Lower lobe of right lung (tissue), 2 donors: ENCODE data around the gene MAB21L4. TPM values are rescaled to one million over a fixed set of nuclear protein-coding genes. Genes with fewer than 3 reads are reported as not detected.

ENCODE experiments used
- ATAC-seq, 2 donors: fragments of 200-7000 bp; cut with Tn5 transposase; one replicate each; pipeline ENCODE4 v1.9.1; 2020 to 2022; ENCODE audit warnings: mild to moderate bottlenecking in 2 of 2, moderate library complexity in 2 of 2
- DNase-seq: peaks from one replicate; pipeline ENCODE4 v3.0.0-alpha.2; 2020
- H3K27ac ChIP-seq: fragments of 200-600 bp; one replicate; pipeline ENCODE4 v1.8.0; 2022
- H3K27me3 ChIP-seq: fragments of 200-600 bp; one replicate; pipeline ENCODE4 v1.8.0; 2022; ENCODE audit warnings: low read depth
- H3K36me3 ChIP-seq: fragments of 200-600 bp; one replicate; pipeline ENCODE4 v1.8.0; 2022; ENCODE audit warnings: mild to moderate bottlenecking
- H3K4me1 ChIP-seq: fragments of 200-600 bp; one replicate; pipeline ENCODE4 v1.8.0; 2022
- H3K4me3 ChIP-seq: fragments of 200-600 bp; one replicate; pipeline ENCODE4 v1.8.0; 2022; ENCODE audit warnings: mild to moderate bottlenecking
- H3K9me3 ChIP-seq: fragments of 200-600 bp; one replicate; pipeline ENCODE4 v1.8.0; 2022
- CTCF ChIP-seq: fragments of 200-600 bp; IDR thresholded peaks from one replicate; pipeline ENCODE4 v1.8.0; 2022; ENCODE audit warnings: antibody characterized with exemption, mild to moderate bottlenecking
- intact Hi-C: fragments of 100-400 bp; cut with DNase I; formaldehyde crosslinking; loops from one replicate; pipeline ENCODE4 v1.11.0; 2022
- total RNA-seq: library from RNA; stranded (reverse); fragmentation: NEBNext Ultra II Directional; extraction: Animal tissue kit (Norgen Biotek cat#: 25700); gene quantifications from one replicate; pipeline ENCODE4 v1.2.1, GENCODE V29; 2021
- donor health status: DM: no; HTN: yes; CAD: no; lungs with severe emphysema.

MAB21L4 gene
- total RNA-seq, 1 donor from 2014 or later = 17.0 TPM

DNA sequence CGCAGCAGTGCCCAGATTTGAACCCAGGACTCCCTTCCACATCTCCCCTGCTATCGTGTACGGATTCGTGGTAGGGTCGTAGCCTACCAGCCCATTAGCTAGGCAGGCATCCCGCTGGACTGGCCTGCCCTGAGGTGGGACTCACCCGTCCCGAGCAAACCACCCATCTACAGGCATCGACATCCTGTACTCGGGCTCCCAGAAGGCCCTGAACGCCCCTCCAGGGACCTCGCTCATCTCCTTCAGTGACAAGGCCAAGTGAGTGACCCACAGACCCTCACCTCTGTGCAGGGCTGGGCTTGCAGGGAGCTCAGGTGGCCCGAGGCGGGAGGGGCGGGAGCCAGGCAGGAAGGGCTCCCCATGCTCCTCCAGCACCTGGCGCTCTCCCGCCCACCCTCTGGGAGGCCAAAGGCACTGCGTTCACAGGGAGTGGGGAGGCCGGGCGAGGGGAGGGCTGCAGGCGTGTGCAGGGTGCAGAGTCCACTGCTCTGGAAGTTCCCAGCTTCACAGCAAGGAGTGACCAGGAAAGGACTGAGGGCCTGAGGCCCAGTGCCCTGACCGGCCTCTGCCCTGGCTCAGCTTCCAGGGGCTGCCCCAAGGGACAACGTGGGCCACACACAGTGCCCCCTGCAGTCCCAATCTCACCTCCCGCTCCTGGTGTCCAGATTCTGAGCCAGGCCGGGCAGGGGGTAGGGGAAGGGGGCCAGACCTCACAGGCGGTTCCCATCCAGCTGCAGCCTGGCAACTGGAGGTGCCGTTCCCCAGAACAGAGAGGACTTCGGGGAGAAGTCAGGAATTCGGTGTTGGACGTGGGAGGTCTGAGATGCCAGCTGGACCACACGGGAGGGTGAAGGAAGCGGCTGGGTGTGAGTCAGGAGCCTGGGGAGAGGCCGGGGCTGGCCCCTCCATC, 21.9 kb downstream of the MAB21L4 start:
- intact Hi-C loops = no loop called here
- Histone ChIP-seq H3K27me3 (no peaks in the 10 kb centered on the region), H3K27ac (no peak overlapping the region), H3K4me1 (no peaks in the 10 kb centered on the region), H3K4me3 (no peak overlapping the region), H3K9me3 (no peaks in the 10 kb centered on the region), H3K36me3 (no peaks in the 10 kb centered on the region)
- DNase-seq (peak; percentile 35), ATAC-seq (no peak)
- no peak for TF ChIP-seq CTCF

GRCh38 chr2:240873098-240873788, 22.7 kb downstream of the MAB21L4 start:
- peak; percentile 43 for DNase-seq

GRCh38 chr2:240872317-240873097, 23.4 kb downstream of the MAB21L4 start:
- Histone ChIP-seq H3K36me3 (no peaks in the 10 kb centered on the region), H3K9me3 (no peaks in the 10 kb centered on the region), H3K4me3 (no peak overlapping the region), H3K27me3 (no peaks in the 10 kb centered on the region), H3K27ac (no peak overlapping the region), H3K4me1 (no peaks in the 10 kb centered on the region)
- ATAC-seq (no peak), DNase-seq (peak; percentile 48)
- intact Hi-C loops = no loop called here
- TF ChIP-seq CTCF = no peak

More at GRCh38 chr2:240873098-240873788, 22.7 kb downstream of the MAB21L4 start:
- Histone ChIP-seq H3K27ac (no peak overlapping the region), H3K27me3 (no peaks in the 10 kb centered on the region), H3K36me3 (no peaks in the 10 kb centered on the region), H3K9me3 (no peaks in the 10 kb centered on the region), H3K4me1 (no peaks in the 10 kb centered on the region), H3K4me3 (no peak overlapping the region)
- no peak for ATAC-seq
- no peak for TF ChIP-seq CTCF
- intact Hi-C loops = no loop called here

DNA sequence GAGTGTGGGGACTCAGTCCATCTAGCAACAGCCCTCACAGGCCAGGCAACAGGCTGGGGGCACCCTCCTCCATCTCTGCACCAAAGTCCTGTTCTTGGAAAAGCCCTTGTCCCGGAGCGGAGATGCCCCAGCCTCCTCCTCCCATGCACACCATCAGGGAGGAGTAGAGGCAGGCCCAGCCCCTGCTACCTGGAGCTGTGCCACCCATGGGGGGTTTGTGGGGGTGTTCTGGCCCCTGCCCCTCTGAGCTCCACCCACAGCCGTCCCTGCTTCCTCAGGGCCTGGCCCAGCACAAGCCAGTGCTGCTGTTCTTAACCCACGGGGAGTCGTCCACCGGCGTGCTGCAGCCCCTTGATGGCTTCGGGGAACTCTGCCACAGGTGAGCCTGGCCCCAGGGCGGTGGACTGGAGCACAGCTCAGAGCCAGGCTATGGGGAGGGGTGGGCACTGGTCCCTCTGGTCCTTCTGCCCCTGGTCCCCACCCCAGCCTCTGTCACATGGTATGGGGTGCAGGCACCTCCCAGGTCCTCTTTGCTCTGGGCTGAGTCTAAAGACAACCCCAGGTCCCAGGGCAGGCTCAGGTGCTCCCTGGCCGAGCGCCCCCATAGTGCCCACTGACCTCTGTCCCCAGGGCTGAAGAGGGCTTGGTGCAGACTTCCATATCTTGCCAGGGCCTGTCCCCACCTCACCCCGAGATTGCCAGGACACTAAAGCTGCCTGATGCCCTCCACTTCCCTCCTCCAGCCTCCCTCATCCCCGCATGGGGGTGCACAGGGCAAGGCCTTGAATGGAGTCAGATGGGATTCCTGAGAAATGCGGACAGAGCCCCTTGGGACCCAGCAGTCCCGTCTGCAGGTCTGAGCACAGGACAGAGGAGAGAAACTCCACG, 24.6 kb downstream of the MAB21L4 start:
- Histone ChIP-seq H3K27ac (no peak overlapping the region), H3K4me3 (no peak overlapping the region), H3K27me3 (no peaks in the 10 kb centered on the region), H3K9me3 (no peaks in the 10 kb centered on the region), H3K4me1 (no peaks in the 10 kb centered on the region), H3K36me3 (no peaks in the 10 kb centered on the region)
- TF ChIP-seq CTCF = no peak
- ATAC-seq (no peak), DNase-seq (peak; percentile 37)
- intact Hi-C loops = no loop called here
